ENCODE measurements around the gene GJB5.
A peak's percentile ranks its signal among the peaks of the same experiment; 100 is the strongest.

The GJB5 gene

GRCh38 chr1:34777519-34778321 lies 22.9 kb downstream of the GJB5 start:
- no peak for DNase-seq

DNA sequence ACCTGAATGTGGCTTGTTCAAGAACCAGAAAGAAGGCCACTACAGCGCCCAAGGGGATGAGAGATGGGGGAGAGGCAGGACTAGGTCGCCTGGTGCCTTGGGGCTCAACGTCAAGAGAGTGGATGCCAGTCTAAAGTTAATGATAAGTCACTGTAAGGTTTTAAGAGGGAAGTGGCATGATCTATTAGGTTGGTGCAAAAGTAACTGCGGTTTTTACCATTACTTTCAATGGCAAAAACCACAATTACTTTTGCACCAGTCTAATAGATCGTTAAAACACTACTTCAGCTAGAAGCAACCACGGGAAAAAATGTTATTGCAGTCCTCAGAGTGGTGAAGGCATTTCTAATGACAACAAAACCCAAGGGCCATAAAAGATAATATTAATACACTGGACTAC lies 23.5 kb downstream of the GJB5 start:
- DNase-seq = no peak

DNA sequence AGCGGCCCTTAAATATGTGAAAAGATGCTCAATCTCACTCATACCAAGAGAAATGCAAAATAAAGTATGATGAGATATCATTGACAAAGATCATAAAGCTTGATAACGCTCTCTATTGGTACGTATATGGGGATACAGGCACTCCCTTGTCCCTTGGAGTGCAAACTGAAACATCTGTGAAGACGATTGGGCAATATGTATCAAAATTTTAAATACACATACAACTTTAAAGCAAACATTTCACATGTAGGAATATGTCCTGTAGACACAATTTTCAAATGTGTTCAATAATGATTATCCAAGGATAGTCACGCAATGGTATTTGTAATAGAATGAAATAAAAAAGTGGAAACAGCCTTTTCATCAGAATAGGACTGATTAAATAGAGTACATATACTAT lies 24.2 kb downstream of the GJB5 start:
- no peak for DNase-seq

GRCh38 chr1:34779526-34779925 lies 24.7 kb downstream of the GJB5 start:
- DNase-seq = no peak

- DNase-seq = no peak
Measured at GRCh38 chr1:34779962-34780361, 25.1 kb downstream of the GJB5 start.

GRCh38 chr1:34780528-34780927 lies 25.7 kb downstream of the GJB5 start:
- no peak for DNase-seq

- DNase-seq = peak; percentile 4
Measured at GRCh38 chr1:34781071-34781843, 26.4 kb downstream of the GJB5 start, which contains the start of gene GJB3. GJB3 (plus strand) TSS chr1:34781214; CDS start chr1:34784763, 3,549 bp downstream.

DNA sequence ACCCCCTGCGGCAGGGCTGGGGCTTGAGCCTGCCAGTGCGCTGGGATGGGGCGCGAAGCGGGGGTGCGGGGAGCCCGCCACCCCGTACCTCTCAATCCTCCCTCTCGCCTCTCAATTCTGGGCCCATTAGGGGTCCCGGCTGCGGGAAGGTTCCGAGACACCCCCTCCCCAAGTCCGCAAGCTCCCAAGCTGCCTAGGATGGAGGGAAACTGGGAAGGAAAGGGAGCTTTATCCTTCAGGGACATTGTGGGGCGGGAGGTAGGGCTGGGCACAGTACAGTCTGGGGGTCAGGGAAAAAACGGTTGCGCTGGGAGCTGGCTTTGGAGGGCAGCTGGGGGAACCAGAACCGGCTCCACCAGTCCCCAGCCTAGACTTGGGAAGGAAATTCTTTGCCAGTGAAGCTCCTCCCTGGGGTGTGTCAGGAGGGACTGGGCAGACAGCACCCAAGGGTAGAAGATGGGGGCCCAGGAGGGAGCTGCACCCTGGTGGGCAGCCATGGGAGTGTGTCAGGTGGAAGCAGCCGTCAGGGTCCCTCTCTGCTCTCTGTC lies 27.1 kb downstream of the GJB5 start:
- DNase-seq = no peak

DNA sequence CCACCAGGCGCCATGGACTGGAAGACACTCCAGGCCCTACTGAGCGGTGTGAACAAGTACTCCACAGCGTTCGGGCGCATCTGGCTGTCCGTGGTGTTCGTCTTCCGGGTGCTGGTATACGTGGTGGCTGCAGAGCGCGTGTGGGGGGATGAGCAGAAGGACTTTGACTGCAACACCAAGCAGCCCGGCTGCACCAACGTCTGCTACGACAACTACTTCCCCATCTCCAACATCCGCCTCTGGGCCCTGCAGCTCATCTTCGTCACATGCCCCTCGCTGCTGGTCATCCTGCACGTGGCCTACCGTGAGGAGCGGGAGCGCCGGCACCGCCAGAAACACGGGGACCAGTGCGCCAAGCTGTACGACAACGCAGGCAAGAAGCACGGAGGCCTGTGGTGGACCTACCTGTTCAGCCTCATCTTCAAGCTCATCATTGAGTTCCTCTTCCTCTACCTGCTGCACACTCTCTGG lies 29.9 kb downstream of the GJB5 start:
- DNase-seq = no peak

- no peak for DNase-seq
Measured at GRCh38 chr1:34785231-34785874, 30.5 kb downstream of the GJB5 start.

DNA sequence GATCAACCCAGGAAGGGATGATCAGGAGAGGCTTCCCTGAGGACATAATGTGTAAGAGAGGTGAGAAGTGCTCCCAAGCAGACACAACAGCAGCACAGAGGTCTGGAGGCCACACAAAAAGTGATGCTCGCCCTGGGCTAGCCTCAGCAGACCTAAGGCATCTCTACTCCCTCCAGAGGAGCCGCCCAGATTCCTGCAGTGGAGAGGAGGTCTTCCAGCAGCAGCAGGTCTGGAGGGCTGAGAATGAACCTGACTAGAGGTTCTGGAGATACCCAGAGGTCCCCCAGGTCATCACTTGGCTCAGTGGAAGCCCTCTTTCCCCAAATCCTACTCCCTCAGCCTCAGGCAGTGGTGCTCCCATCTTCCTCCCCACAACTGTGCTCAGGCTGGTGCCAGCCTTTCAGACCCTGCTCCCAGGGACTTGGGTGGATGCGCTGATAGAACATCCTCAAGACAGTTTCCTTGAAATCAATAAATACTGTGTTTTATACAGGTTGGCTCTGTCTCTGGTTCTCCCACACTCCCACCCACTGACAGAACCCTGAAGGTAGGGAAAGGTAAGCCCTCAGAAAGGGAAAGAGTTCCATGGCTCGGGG lies 31.1 kb downstream of the GJB5 start:
- no peak for DNase-seq

GRCh38 chr1:34786521-34787325 lies 31.9 kb downstream of the GJB5 start:
- DNase-seq = peak; percentile 73

- DNase-seq = no peak
Measured at GRCh38 chr1:34787461-34788420, 32.9 kb downstream of the GJB5 start.

DNA sequence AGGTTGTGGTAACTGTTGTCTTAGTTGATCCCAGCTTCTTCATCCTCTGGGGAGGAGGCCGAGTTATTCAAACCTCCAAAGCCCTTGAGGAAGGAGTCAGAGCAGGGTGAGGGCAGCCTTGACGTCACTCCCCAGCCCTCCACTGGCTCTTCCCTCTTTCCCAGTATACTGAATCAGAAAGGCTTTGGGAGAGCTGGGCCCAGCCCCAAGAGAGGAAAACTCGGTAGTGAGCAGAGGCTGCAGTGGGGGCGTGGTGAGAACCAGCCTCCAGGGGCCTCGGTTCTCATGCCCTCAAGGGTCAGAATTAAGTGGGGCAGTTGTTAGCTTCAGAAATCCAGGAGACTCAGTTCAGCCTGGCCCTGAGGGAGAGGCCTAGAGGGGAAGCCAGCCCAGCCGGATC lies 36.1 kb downstream of the GJB5 start:
- no peak for DNase-seq

DNA sequence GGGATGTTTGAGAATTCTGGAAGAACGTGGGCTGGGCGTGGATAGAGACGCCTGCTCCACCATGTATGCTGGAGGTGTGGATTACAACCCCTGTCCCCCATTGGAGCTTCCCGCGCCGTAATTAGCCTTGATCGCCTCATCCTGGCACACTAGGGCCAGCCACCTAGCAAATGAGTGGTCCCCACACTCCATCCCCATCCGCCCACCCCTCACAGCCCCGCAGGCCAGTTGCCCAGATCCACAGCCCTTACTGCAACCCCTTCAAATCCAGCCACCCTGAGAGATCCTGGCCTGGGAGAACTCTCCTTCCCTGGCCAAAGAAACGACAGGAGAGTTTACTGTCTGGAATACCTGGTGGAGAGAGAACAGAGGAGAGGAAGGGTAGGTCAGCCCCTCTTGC lies 37.6 kb downstream of the GJB5 start:
- DNase-seq = no peak

- no peak for DNase-seq
Measured at GRCh38 chr1:34792868-34793727, 38.3 kb downstream of the GJB5 start, which contains the start of gene GJA4. GJA4 (plus strand) TSS chr1:34792999; CDS start chr1:34794214, 1,215 bp downstream.

DNA sequence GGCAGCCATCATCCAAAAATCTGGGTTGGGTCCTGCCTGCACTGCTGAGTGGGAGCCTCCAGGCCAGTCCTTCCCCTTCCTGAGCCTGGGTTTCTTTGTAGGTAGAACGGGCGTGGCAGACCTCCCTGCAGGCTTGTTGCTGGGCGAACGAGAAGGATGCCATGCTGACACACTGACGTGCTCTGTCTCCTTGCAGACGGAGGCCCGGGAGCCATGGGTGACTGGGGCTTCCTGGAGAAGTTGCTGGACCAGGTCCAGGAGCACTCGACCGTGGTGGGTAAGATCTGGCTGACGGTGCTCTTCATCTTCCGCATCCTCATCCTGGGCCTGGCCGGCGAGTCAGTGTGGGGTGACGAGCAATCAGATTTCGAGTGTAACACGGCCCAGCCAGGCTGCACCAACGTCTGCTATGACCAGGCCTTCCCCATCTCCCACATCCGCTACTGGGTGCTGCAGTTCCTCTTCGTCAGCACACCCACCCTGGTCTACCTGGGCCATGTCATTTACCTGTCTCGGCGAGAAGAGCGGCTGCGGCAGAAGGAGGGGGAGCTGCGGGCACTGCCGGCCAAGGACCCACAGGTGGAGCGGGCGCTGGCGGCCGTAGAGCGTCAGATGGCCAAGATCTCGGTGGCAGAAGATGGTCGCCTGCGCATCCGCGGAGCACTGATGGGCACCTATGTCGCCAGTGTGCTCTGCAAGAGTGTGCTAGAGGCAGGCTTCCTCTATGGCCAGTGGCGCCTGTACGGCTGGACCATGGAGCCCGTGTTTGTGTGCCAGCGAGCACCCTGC lies 39.3 kb downstream of the GJB5 start:
- no peak for DNase-seq

- DNase-seq = no peak
Measured at GRCh38 chr1:34794790-34795180, 39.9 kb downstream of the GJB5 start.

GRCh38 chr1:34795916-34796315 lies 41.1 kb downstream of the GJB5 start:
- no peak for DNase-seq
